Fibroblast of skin of abdomen (primary cell): ENCODE measurements around the gene IFT122.

ENCODE experiments used
- DNase-seq: peaks from one replicate; pipeline ENCODE4 v3.0.0-alpha.2; 2013

The IFT122 gene

GRCh38 chr3:129440618-129441190 is 680 bp downstream of the IFT122 start:
- no peak for DNase-seq

- no peak for DNase-seq
Measured at GRCh38 chr3:129441215-129441614, 1.2 kb downstream of the IFT122 start.

- peak; percentile 40 for DNase-seq
Measured at GRCh38 chr3:129441782-129442181, 1.8 kb downstream of the IFT122 start.

- DNase-seq: no peak
Measured at GRCh38 chr3:129442486-129442885, 2.5 kb downstream of the IFT122 start.

GRCh38 chr3:129442947-129443346 is 2.9 kb downstream of the IFT122 start:
- no peak for DNase-seq

- DNase-seq: no peak
Measured at GRCh38 chr3:129445471-129445870, 5.4 kb downstream of the IFT122 start.

GRCh38 chr3:129446926-129447325 is 6.9 kb downstream of the IFT122 start:
- no peak for DNase-seq

- no peak for DNase-seq
Measured at GRCh38 chr3:129448186-129448895, 8.3 kb downstream of the IFT122 start.

- no peak for DNase-seq
Measured at GRCh38 chr3:129449279-129450115, 9.5 kb downstream of the IFT122 start.

- no peak for DNase-seq
Measured at GRCh38 chr3:129453732-129454131, 13.7 kb downstream of the IFT122 start.

GRCh38 chr3:129460155-129460554 is 20.1 kb downstream of the IFT122 start:
- DNase-seq: no peak

- DNase-seq: no peak
Measured at GRCh38 chr3:129460572-129460971, 20.5 kb downstream of the IFT122 start.

- DNase-seq: peak; percentile 34
Measured at GRCh38 chr3:129461022-129461421, 21.0 kb downstream of the IFT122 start.

- no peak for DNase-seq
Measured at GRCh38 chr3:129461461-129462146, 21.6 kb downstream of the IFT122 start.

- DNase-seq: no peak
Measured at GRCh38 chr3:129462361-129462968, 22.4 kb downstream of the IFT122 start.

GRCh38 chr3:129463094-129463493 is 23.1 kb downstream of the IFT122 start:
- no peak for DNase-seq

- DNase-seq: no peak
Measured at GRCh38 chr3:129463716-129464115, 23.7 kb downstream of the IFT122 start.

GRCh38 chr3:129467932-129468331 is 27.9 kb downstream of the IFT122 start:
- DNase-seq: no peak

GRCh38 chr3:129469026-129469425 is 29.0 kb downstream of the IFT122 start:
- DNase-seq: no peak

- DNase-seq: no peak
Measured at GRCh38 chr3:129470861-129471260, 30.8 kb downstream of the IFT122 start.

- DNase-seq: no peak
Measured at GRCh38 chr3:129473067-129473768, 33.2 kb downstream of the IFT122 start.

- no peak for DNase-seq
Measured at GRCh38 chr3:129473769-129474152, 33.7 kb downstream of the IFT122 start.
